GM23338 (cell line): ENCODE measurements around the gene KCNK5. TPM values are rescaled to one million over a fixed set of nuclear protein-coding genes. Genes with fewer than 3 reads are reported as not detected.
A peak's percentile ranks its signal among the peaks of the same experiment; 100 is the strongest.

Source experiments
- ATAC-seq: fragments of 200-7000 bp; cut with Tn5 transposase; 3 replicates; pipeline ENCODE4 v1.9.1; 2020
- DNase-seq: peaks from one replicate; pipeline ENCODE4 v3.0.0-alpha.2; 2015; ENCODE audit warnings: low spot score
- H2AFZ ChIP-seq: fragments of 200-600 bp; sonication (generic); 2 replicates; pipeline ENCODE4 v1.8.0; 2016; ENCODE audit warnings: antibody characterized with exemption, mild to moderate bottlenecking, moderate library complexity
- H3F3A ChIP-seq: fragments of 200-600 bp; sonication (generic); replicated peaks from 2 replicates; pipeline ENCODE4 v1.8.0; 2017; ENCODE audit warnings: antibody characterized with exemption, mixed run types, low read depth
- H3K27ac ChIP-seq: fragments of 200-600 bp; sonication (generic); 2 replicates; pipeline ENCODE4 v1.6.1; 2016; ENCODE audit warnings: low read depth
- H3K27me3 ChIP-seq: fragments of 200-600 bp; sonication (generic); 2 replicates; pipeline ENCODE4 v1.8.0; 2016; ENCODE audit warnings: mild to moderate bottlenecking, mixed run types, moderate library complexity; ENCODE audit not compliant: insufficient read depth
- H3K36me3 ChIP-seq: fragments of 200-600 bp; sonication (generic); 2 replicates; pipeline ENCODE4 v1.8.0; 2016; ENCODE audit warnings: mild to moderate bottlenecking; ENCODE audit not compliant: insufficient read depth
- H3K4me1 ChIP-seq: fragments of 200-600 bp; sonication (generic); 2 replicates; pipeline ENCODE4 v1.8.0; 2016; ENCODE audit warnings: mild to moderate bottlenecking, moderate library complexity; ENCODE audit not compliant: insufficient read depth
- H3K4me2 ChIP-seq: fragments of 200-600 bp; sonication (generic); 2 replicates; pipeline ENCODE4 v1.7.1; 2017; ENCODE audit warnings: mixed run types
- H3K4me3 ChIP-seq: fragments of 200-600 bp; sonication (generic); 2 replicates; pipeline ENCODE4 v1.6.1; 2016; ENCODE audit warnings: mixed run types
- H3K79me2 ChIP-seq: fragments of 200-600 bp; sonication (generic); replicated peaks from 2 replicates; pipeline ENCODE4 v1.8.0; 2017; ENCODE audit warnings: mild to moderate bottlenecking; ENCODE audit not compliant: insufficient read depth
- H3K9me2 ChIP-seq: fragments of 200-600 bp; sonication (generic); 2 replicates; pipeline ENCODE4 v1.8.0; 2017; ENCODE audit not compliant: insufficient read depth
- H4K20me1 ChIP-seq: fragments of 200-600 bp; sonication (generic); replicated peaks from 2 replicates; pipeline ENCODE4 v1.8.0; 2017; ENCODE audit warnings: mild to moderate bottlenecking; ENCODE audit not compliant: insufficient read depth
- H3K27ac Mint-ChIP-seq: 2 replicates; pipeline ENCODE4 v1.8.0; 2020; ENCODE audit warnings: inconsistent platforms, mild to moderate bottlenecking, moderate library complexity, mixed read lengths
- H3K27me3 Mint-ChIP-seq: 3 replicates; pipeline ENCODE4 v1.8.0; 2022; ENCODE audit warnings: low read depth, mild to moderate bottlenecking, moderate library complexity, mixed read lengths, inconsistent platforms; ENCODE audit not compliant: insufficient read depth, poor library complexity
- H3K36me3 Mint-ChIP-seq: 3 replicates; pipeline ENCODE4 v1.8.0; 2021; ENCODE audit warnings: low read depth, mild to moderate bottlenecking, inconsistent platforms, moderate library complexity, mixed read lengths
- H3K4me1 Mint-ChIP-seq: 3 replicates; pipeline ENCODE4 v1.8.0; 2020; ENCODE audit warnings: mild to moderate bottlenecking, inconsistent platforms, mixed read lengths
- H3K4me3 Mint-ChIP-seq: 3 replicates; pipeline ENCODE4 v1.8.0; 2021; ENCODE audit warnings: moderate library complexity, mild to moderate bottlenecking, inconsistent platforms, mixed read lengths
- H3K9me3 Mint-ChIP-seq: 3 replicates; pipeline ENCODE4 v1.8.0; 2020; ENCODE audit warnings: moderate library complexity, mild to moderate bottlenecking, inconsistent platforms, mixed read lengths
- EZH2 ChIP-seq: fragments of 200-600 bp; sonication (generic); IDR thresholded peaks from one replicate; pipeline ENCODE4 v1.8.0; 2017; ENCODE audit warnings: antibody characterized with exemption, mild to moderate bottlenecking, low read depth; ENCODE audit not compliant: unreplicated experiment
- JUNB ChIP-seq: IDR thresholded peaks from one replicate; pipeline ENCODE4 v1.6.1; 2016; ENCODE audit warnings: antibody characterized with exemption; ENCODE audit not compliant: unreplicated experiment
- NANOG ChIP-seq: IDR thresholded peaks from 2 replicates; pipeline ENCODE4 v1.6.1; 2016; ENCODE audit warnings: antibody characterized with exemption, borderline replicate concordance
- POLR2AphosphoS5 ChIP-seq: IDR thresholded peaks from 2 replicates; pipeline ENCODE4 v1.6.1; 2016; ENCODE audit warnings: antibody characterized with exemption, low read depth
- ZNF114 ChIP-seq: fragments of 250-450 bp; sonication (Bioruptor Pico); IDR thresholded peaks from 2 replicates; pipeline ENCODE4 v1.5.0; 2020; ENCODE audit warnings: mild to moderate bottlenecking, moderate library complexity
- polyA plus RNA-seq: library from polyadenylated mRNA; unstranded; fragments of >200 nt; fragmentation: Nextera tagmentation; extraction: Ambion mirVana; gene quantifications from 2 replicates; pipeline ENCODE4 v1.2.1, GENCODE V29; 2016
- total RNA-seq: library from RNA; depleted of rRNA; stranded (reverse); fragments of >200 nt; shearing (Covaris generic); gene quantifications from 2 replicates; pipeline ENCODE4 v1.2.3, GENCODE V29; 2014
- TF ChIP-seq, protein P1 (sequence below): fragments of 250-450 bp; sonication (Bioruptor Pico); IDR thresholded peaks from 2 replicates; pipeline ENCODE4 v1.5.0; 2020; ENCODE audit warnings: mild to moderate bottlenecking, moderate library complexity
- TF ChIP-seq, protein P2 (sequence below): IDR thresholded peaks from 2 replicates; pipeline ENCODE4 v1.6.1; 2016; ENCODE audit warnings: antibody characterized with exemption
- TF ChIP-seq, protein P3 (sequence below), 2 experiments: fragments of 200-600 bp in 1 of 2; sonication (generic) in 1 of 2; conservative IDR thresholded peaks; 2 replicates each; pipeline versions ENCODE4 v1.5.1 to v1.6.1; 2016 to 2017; ENCODE audit warnings: antibody characterized with exemption in 2 of 2, low read depth in 2 of 2, mild to moderate bottlenecking in 2 of 2, moderate library complexity in 1 of 2
- TF ChIP-seq, protein P4 (sequence below): IDR thresholded peaks from one replicate; pipeline ENCODE4 v1.6.1; 2018; ENCODE audit warnings: antibody characterized with exemption; ENCODE audit not compliant: unreplicated experiment

KCNK5 gene
- total and polyA plus RNA-seq, 2 experiments from 2014 or later, result 9.5 to 57.4 TPM

- TF ChIP-seq, protein P1, sequence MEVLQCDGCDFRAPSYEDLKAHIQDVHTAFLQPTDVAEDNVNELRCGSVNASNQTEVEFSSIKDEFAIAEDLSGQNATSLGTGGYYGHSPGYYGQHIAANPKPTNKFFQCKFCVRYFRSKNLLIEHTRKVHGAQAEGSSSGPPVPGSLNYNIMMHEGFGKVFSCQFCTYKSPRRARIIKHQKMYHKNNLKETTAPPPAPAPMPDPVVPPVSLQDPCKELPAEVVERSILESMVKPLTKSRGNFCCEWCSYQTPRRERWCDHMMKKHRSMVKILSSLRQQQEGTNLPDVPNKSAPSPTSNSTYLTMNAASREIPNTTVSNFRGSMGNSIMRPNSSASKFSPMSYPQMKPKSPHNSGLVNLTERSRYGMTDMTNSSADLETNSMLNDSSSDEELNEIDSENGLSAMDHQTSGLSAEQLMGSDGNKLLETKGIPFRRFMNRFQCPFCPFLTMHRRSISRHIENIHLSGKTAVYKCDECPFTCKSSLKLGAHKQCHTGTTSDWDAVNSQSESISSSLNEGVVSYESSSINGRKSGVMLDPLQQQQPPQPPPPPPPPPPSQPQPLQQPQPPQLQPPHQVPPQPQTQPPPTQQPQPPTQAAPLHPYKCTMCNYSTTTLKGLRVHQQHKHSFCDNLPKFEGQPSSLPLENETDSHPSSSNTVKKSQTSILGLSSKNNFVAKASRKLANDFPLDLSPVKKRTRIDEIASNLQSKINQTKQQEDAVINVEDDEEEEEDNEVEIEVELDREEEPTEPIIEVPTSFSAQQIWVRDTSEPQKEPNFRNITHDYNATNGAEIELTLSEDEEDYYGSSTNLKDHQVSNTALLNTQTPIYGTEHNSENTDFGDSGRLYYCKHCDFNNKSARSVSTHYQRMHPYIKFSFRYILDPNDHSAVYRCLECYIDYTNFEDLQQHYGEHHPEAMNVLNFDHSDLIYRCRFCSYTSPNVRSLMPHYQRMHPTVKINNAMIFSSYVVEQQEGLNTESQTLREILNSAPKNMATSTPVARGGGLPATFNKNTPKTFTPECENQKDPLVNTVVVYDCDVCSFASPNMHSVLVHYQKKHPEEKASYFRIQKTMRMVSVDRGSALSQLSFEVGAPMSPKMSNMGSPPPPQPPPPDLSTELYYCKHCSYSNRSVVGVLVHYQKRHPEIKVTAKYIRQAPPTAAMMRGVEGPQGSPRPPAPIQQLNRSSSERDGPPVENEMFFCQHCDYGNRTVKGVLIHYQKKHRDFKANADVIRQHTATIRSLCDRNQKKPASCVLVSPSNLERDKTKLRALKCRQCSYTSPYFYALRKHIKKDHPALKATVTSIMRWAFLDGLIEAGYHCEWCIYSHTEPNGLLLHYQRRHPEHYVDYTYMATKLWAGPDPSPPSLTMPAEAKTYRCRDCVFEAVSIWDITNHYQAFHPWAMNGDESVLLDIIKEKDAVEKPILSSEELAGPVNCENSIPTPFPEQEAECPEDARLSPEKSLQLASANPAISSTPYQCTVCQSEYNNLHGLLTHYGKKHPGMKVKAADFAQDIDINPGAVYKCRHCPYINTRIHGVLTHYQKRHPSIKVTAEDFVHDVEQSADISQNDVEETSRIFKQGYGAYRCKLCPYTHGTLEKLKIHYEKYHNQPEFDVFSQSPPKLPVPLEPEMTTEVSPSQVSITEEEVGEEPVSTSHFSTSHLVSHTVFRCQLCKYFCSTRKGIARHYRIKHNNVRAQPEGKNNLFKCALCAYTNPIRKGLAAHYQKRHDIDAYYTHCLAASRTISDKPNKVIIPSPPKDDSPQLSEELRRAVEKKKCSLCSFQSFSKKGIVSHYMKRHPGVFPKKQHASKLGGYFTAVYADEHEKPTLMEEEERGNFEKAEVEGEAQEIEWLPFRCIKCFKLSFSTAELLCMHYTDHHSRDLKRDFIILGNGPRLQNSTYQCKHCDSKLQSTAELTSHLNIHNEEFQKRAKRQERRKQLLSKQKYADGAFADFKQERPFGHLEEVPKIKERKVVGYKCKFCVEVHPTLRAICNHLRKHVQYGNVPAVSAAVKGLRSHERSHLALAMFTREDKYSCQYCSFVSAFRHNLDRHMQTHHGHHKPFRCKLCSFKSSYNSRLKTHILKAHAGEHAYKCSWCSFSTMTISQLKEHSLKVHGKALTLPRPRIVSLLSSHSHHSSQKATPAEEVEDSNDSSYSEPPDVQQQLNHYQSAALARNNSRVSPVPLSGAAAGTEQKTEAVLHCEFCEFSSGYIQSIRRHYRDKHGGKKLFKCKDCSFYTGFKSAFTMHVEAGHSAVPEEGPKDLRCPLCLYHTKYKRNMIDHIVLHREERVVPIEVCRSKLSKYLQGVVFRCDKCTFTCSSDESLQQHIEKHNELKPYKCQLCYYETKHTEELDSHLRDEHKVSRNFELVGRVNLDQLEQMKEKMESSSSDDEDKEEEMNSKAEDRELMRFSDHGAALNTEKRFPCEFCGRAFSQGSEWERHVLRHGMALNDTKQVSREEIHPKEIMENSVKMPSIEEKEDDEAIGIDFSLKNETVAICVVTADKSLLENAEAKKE (CRISPR knock-in tag), result no peak
- TF ChIP-seq, protein P2, sequence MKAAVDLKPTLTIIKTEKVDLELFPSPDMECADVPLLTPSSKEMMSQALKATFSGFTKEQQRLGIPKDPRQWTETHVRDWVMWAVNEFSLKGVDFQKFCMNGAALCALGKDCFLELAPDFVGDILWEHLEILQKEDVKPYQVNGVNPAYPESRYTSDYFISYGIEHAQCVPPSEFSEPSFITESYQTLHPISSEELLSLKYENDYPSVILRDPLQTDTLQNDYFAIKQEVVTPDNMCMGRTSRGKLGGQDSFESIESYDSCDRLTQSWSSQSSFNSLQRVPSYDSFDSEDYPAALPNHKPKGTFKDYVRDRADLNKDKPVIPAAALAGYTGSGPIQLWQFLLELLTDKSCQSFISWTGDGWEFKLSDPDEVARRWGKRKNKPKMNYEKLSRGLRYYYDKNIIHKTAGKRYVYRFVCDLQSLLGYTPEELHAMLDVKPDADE, result no peak
- no peak for TF ChIP-seq EZH2
- no peak for TF ChIP-seq ZNF114 (CRISPR knock-in tag)
- TF ChIP-seq POLR2AphosphoS5, result no peak
- no peak for TF ChIP-seq JUNB
Observed at GRCh38 chr6:39233333-39233732, 4.1 kb upstream of the KCNK5 start (continued).

DNA sequence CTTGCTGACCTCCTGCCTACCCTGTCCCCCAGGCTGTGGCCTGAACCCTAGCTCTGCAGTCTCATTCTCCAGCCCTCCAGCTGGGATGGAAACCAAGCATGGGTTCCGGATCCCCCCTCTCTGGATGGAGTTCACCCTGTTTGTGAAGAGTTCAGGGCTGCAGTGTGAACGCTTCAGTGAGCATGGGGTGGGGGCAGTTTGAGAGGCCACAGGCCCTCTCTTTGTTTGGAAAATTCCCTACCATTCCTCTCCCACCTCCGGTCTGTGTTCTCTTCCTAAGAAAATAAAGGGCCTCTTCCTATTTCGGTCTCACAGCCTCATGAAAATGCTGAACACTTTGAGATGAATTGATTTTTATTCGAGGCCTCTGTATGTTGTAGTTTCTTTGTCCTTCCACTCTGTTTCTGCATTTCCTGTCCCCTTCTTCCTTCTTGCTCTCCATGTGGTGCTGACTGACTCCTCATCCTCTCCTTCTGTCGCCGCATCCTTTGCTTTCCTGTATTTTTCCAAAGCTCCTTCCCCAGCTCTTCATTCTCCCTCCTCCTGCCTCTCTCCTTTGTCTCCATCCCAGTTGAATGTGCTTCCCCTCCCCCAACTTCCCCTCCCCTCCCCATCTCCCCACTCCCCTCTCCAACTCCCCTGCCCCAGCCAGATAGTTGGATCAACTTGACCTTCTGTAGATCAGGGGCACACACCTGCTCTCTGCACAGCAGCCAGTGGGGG is 2.4 kb upstream of the KCNK5 start:
- Histone ChIP-seq H3F3A (peaks cover 16% of the 10 kb centered on the region), H3K4me3 (0 out of 2 replicates have a peak overlapping the region, but pooled peaks have one; percentile 2), H3K27ac (peak overlapping the region; percentile 89), H4K20me1 (peaks cover 14% of the 10 kb centered on the region), H3K9me2 (0 out of 2 replicates have a peak, but pooled peaks cover 4% of the 10 kb centered on the region), H3K27me3 (no peaks in the 10 kb centered on the region), H2AFZ (no peak overlapping the region; the same call in 1 of the 2 replicates), H3K4me1 (peaks cover 54% of the 10 kb centered on the region), H3K4me2 (peak overlapping the region; percentile 98), H3K79me2 (peaks cover 25% of the 10 kb centered on the region), H3K36me3 (no peaks in the 10 kb centered on the region)
- no peak for TF ChIP-seq NANOG
- TF ChIP-seq, protein P3, sequence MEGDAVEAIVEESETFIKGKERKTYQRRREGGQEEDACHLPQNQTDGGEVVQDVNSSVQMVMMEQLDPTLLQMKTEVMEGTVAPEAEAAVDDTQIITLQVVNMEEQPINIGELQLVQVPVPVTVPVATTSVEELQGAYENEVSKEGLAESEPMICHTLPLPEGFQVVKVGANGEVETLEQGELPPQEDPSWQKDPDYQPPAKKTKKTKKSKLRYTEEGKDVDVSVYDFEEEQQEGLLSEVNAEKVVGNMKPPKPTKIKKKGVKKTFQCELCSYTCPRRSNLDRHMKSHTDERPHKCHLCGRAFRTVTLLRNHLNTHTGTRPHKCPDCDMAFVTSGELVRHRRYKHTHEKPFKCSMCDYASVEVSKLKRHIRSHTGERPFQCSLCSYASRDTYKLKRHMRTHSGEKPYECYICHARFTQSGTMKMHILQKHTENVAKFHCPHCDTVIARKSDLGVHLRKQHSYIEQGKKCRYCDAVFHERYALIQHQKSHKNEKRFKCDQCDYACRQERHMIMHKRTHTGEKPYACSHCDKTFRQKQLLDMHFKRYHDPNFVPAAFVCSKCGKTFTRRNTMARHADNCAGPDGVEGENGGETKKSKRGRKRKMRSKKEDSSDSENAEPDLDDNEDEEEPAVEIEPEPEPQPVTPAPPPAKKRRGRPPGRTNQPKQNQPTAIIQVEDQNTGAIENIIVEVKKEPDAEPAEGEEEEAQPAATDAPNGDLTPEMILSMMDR (conservative IDR thresholded peaks at IDR 0.05; ENCODE audit: low read depth in 2 of 2), result no peak
- TF ChIP-seq, protein P2, result no peak; the same call in 1 of the 2 replicates
- TF ChIP-seq POLR2AphosphoS5, result 0 out of 2 replicates have a peak, but pooled peaks have one; percentile 24
- TF ChIP-seq, protein P4, sequence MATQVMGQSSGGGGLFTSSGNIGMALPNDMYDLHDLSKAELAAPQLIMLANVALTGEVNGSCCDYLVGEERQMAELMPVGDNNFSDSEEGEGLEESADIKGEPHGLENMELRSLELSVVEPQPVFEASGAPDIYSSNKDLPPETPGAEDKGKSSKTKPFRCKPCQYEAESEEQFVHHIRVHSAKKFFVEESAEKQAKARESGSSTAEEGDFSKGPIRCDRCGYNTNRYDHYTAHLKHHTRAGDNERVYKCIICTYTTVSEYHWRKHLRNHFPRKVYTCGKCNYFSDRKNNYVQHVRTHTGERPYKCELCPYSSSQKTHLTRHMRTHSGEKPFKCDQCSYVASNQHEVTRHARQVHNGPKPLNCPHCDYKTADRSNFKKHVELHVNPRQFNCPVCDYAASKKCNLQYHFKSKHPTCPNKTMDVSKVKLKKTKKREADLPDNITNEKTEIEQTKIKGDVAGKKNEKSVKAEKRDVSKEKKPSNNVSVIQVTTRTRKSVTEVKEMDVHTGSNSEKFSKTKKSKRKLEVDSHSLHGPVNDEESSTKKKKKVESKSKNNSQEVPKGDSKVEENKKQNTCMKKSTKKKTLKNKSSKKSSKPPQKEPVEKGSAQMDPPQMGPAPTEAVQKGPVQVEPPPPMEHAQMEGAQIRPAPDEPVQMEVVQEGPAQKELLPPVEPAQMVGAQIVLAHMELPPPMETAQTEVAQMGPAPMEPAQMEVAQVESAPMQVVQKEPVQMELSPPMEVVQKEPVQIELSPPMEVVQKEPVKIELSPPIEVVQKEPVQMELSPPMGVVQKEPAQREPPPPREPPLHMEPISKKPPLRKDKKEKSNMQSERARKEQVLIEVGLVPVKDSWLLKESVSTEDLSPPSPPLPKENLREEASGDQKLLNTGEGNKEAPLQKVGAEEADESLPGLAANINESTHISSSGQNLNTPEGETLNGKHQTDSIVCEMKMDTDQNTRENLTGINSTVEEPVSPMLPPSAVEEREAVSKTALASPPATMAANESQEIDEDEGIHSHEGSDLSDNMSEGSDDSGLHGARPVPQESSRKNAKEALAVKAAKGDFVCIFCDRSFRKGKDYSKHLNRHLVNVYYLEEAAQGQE, result no peak
- Mint-ChIP-seq H3K4me1 (peaks cover 52% of the 10 kb centered on the region), H3K27me3 (peaks cover 15% of the 10 kb centered on the region), H3K4me3 (peak overlapping the region; percentile 40; the same call in 2 of the 3 replicates), H3K9me3 (no peaks in the 10 kb centered on the region), H3K27ac (peak overlapping the region; percentile 90), H3K36me3 (no peaks in the 10 kb centered on the region)
- peak; percentile 8 for ATAC-seq
- peak; percentile 84 for DNase-seq
